IPS DF 4.7 (cell line): Measurements from ENCODE around the gene PIAS1.
"Not testable (repeated sequence)": the region's sequence is repeated elsewhere in the genome, so short reads cannot be mapped to it uniquely, and the experiment has no call there.

Experiments
- DNase-seq: peaks from one replicate; pipeline ENCODE4 v3.0.0-alpha.2; 2013; ENCODE audit warnings: low spot score; ENCODE audit errors: extremely low read depth

PIAS1 gene

DNA sequence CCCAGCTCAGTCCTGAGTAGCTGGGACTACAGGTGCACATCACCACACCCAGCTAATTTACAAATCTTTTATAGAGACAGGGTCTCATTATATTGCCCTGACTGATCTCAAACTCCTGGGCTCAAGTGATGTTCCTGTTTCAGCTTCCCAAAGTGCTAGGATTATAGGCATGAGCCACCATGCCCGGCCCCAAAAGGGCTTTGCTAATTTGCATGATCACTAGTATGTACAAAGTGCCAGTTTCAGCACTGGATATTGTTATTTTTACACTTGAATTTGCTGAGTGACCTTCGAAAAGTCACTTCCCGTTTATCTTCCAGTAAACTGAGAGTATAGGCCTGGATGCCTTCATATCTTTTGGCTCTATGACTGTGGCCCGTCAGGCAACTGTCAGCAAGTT lies 163.2 kb downstream of the PIAS1 start:
- DNase-seq, result no peak

DNA sequence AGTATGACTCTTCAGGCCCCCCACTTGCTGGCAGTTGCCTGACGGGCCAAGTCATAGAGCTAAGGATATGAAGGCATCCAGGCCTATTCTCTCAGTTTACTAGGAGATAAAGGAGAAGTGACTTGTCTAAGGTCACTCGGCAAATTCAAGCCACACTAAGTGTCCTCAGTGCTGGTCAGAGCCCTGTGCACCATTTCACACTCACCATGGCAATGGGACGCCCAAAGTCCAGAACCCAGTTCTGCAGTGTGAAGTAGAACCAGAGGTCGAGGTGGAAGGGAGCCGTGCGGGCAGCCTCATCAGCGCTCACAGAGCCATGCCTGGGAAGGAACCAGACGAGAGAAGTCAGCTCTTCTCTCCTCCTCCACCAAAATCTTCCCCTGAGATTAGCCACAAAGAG lies 164.2 kb downstream of the PIAS1 start:
- DNase-seq, result no peak

DNA sequence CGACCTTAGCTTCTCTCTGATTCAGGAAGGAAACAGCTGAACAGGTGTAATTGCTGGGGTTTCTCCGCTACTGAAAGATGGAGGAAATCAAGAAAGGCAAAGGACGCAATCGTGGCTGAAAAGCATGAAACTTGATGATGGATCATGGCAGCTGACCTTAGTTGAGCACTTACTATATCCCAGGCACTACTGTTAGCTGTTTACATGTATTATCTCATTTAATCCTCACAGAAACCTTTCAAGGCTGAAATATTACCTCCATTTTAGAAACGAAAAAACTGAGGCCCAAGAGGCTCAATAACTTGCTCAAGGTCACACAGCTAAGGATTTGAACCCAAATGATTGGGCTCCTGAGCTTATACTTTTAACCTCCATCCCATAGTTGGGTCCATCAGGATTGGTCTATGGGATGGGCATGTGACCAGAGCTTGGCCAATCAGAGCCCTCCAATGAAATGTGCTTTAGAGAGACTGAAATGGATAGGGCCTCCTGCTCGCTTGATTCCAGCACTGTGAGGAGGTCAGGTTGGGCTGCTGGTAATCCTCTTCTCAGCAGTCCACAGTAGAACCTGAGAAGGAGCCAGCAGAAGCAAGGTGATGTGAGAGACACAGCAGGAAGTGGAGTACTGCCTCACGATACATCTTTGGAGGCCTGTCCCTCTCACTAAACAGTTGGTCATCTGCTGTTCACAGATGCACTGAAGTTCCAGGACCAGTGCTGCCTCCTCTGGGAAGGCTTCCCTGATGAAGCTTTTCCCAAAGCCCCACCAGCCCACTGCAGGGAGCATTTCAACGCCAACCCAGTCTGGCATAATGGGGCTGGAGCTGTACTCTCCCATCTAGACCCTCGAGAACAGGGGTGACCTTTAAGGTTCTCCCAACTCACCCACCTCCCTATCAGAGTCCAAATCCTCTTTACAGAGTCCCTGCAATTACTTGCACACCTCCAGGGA lies 165.0 kb downstream of the PIAS1 start:
- no peak for DNase-seq

DNA sequence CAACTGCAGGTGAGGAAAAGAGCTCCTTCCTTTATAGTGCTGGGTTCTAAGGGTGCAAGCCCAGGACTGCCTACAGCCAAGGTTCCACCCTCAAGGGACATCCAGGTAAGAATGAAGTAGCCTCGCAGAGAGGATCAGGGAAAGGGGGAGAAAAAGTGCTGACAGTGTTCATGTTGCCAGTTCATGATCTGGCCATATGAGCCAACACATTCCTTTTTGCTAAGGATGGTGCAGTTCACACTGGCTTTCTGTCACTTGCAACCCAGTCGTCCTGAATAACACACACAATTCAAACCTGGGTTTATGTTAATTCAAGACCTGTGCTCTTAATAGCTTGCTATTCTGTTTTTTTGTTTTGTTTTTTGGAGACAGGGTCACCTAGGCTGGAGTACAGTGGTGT lies 166.4 kb downstream of the PIAS1 start:
- no peak for DNase-seq

DNA sequence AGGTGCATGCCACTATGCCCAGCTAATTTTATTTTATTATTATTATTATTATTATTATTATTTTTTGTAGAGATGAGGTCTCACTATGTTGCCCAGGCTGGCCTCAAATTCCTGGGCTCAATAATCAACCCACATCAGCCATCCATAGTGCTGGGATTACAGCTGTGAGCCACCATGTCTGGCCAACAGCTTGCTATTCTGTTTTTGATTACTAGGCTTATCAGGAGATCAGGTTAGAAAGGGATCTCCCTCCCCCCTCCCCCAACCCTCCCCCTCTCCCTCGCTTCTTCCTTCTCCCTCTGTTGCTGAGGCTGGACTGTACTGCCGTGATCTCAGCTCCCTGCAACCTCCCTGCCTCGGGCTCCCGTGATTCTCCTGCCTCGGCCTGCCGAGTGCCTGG lies 166.9 kb downstream of the PIAS1 start:
- DNase-seq, result no peak

DNA sequence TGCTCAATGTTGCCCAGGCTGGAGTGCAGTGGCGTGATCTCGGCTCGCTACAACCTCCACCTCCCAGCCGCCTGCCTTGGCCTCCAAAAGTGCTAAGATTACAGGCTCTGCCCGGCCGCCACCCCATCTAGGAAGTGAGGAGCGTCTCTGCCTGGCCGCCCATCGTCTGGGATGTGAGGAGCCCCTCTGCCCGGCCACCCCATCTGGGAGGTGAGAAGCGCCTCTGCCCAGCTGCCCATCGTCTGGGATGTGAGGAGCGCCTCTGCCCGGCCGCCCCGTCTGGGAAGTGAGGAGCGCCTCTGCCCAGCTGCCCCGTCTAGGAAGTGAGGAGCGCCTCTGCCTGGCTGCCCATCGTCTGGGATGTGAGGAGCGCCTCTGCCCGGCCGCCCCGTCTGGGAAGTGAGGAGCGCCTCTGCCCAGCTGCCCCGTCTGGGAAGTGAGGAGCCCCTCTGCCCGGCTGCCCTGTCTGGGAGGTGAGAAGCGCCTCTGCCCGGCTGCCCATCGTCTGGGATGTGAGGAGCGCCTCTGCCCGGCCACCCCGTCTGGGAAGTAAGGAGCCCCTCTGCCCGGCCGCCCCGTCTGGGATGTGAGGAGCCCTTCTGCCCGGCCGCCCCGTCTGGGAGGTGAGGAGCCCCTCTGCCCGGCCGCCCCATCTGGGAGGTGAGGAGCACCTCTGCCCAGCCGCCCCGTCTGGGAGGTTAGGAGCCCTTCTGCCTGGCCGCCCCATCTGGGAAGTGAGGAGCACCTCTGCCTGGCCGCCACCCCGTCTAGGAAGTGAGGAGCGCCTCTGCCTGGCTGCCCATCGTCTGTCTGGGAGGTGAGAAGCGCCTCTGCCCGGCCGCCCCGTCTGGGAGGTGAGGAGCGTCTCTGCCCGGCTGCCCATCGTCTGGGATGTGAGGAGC lies 167.7 kb downstream of the PIAS1 start:
- DNase-seq, result not testable (repeated sequence)

DNA sequence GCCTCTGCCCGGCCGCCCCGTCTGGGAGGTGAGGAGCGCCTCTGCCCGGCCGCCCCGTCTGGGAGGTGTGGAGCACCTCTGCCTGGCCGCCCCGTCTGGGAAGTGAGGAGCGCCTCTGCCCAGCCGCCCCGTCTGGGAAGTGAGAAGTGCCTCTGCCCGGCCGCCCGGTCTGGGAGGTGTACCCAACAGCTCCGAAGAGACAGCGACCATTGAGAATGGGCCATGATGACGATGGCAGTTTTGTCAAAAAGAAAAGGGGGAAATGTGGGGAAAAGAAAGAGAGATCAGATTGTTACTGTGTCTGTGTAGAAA lies 168.3 kb downstream of the PIAS1 start:
- DNase-seq, result not testable (repeated sequence)

DNA sequence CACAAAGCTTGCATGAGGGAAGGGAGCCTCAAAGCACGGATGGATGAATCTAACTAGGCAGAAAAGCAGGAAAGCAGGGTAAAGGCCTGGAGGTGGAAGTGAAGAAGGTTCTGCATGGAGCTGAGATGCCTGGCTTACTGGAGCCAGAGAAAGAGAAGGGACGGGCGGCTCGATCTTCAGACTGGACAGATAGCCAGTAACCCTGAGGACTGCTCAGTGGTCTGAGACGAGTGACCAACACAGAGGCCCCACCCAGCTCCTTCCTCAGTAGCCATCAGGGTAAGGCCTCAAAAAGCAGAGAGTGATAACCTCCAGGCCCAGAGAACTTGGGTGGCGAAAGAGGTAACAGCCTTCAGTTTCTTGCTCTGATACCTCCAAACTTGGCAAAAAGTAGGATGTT lies 169.1 kb downstream of the PIAS1 start:
- no peak for DNase-seq

DNA sequence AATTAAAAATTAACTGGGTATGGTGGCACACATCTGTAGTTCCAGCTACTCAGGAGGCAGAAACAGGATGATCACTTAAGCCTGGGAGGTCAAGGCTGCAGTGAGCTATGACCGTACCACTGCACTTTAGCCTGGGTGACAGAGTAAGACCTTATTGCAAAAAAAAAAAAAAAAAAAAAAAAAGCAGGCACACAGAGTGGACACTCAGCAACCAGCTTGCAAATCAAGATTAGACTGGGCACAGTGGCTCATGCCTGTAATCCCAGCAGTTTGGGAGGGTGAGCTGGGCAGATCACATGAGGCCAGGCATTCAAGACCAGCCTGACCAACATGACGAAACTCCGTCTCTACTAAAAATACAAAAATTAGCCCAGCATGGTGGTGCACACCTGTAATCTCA lies 170.0 kb downstream of the PIAS1 start:
- DNase-seq, result no peak

DNA sequence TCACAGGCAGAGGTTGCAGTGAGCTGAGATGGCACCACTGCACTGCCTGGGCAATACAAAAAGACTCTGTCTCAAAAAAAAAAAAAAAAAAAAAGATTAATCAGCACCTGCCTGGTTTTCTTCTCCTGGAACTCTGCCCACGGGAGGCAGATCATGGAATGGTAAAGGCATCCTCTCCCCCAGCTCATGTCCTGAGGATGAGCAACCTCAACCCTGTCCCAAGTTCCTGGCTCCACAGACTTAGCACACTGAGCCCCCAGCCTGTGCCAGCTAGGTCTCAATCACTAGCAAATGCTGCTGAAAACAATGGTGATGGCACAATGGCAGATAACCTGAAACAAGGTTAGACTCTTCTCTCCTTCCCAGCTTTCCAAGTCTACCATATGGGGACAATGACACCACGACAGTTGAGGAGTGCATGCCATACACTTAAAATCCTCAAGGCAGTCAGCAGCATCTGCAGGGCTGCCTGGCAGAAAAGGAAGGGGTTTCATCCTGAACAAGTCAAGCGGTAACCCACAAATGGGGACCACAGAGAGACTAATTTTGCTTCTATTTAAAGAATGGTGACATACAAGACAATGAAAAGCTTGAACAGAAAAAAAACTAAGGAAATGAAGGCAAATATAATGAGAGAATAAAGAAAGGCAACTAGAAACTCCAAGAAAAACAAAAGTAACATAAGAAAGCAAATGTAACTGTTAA lies 170.6 kb downstream of the PIAS1 start:
- no peak for DNase-seq

DNA sequence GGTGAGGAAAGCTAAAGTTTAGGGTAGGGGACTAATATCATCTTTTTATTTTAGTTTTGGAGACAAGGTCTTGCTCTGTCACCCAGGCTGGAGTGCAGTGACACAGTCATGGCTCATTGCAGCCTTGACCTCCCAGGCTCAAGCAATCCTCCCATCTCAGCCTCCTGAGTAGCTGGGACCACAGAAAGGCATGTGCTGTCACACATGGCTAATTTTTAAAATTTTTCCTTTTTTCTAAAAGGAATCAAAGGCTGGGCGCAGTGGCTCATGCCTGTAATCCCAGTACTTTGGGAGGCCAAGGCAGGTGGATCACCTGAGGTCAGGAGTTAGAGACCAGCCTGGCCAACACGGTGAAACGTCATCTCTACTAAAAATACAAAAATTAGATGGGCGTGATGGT lies 171.3 kb downstream of the PIAS1 start:
- not testable (repeated sequence) for DNase-seq

DNA sequence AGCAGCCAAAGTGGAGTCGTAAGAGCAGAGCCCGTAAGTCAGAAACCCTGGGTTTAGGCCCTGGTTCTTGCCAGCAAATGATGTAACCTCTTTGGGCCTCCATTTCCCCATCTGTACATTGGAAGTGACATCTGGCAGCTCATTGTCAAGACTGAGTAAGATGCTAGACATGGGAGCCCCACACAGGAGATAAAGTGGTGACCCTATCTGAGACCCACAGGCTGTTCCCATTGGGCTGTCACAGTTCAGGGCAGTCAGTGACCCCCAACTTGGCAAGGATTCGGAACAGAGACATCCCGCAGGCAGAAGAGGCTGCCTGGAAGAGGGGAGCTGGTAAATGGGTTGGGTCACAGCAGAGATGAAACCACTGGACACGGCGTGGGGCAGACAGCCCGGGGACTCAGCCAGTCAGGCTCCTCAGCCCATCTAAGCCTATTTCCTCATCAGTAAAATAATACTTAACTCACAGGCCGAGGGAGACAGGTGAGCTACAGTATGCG lies 173.6 kb downstream of the PIAS1 start:
- DNase-seq, result no peak

DNA sequence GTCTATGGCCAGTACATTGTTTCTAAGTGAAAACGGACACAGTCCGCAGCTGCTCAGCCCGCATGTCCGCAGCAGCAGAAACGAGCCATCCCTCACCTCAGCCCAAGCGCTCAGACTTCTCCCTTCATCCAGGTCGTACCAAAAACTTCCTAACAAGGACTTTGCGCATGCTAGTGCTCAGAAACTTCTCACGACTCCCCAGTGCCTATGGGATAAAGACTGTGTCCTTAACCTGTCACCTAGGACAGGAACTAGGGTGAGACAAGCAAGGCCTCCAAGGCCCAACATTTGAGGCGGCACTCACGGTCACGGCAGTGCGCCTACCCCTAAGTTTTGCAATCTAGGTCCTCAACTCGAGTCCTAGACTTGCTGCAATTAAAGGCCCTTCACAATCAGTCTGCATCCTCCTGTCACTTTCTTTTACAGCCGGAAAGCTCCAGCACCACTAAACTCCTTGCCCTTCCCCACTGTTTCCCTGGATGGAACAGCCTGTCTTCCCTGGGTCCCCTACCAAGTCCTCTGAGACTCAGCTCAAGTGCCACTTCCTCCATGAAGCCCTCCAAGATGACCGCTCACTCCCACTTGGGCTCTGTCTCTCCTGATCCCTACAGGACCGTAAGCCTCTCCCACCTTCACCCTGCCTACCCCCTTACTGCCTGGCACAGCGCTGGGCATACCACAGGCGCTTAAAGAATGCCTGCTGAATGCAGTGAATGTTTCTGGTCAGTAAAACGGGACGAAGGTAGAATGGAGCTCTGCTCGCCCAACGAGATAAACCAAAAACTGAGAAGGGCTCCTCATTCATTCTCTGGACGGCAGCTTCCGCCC lies 174.2 kb downstream of the PIAS1 start:
- no peak for DNase-seq

DNA sequence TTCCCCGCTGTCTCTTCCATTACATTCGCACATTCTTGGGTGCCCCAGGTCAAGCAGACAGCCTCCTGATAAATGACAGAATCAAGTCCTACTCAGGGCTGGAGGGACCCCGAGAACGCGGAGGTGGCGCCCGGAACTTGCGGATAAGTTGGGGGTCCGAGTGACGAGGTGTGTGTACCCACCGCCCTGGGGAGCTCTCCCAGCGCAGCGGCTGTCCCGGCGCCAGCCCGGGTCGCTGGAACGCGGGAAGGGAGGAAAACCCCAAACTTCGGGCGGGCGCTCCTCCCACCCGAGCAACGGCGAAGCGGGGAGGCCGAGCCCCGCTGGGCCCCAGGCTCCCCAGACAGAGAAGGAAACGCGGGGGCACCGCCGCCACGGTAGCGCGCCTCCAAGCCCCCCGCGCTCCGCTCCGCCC lies 174.9 kb downstream of the PIAS1 start:
- DNase-seq, result no peak

DNA sequence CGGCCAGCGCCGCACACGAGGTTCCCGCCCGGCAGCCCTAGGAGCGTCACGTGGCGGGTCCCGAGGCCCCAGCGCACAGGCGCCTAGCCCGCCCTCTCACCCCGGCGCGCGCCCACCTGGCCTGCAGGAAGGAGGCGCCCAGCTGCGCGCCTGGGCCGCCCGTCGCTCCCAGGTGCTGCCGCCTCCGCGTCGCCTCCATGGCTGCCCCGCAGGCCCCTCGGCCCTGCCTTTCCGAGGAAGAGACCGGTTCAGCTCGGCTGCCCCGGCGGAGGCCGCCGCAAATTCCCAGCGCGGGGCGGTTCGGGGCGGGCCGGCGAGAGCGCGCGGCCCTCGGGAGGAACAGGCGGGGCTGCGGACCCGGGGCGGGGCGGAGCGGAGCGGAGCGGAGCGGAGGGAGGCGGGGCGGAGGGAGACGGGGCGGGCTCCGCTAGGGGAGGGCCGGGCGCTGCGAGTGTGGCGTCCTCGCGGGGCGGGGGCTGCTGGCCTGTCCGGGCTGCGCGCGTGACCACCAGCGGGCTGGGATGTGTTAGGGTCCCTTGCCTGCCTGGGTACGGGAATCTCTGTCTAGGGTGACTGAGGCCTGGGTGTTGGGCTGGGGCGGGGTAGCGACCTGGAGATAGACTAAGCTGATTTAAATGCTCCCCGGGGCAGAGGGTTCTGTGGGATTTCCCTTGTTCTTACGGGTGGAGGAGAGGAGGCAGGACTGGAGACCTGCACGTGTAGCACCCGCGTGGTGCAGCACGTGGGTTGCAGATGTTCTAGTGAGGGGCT lies 175.5 kb downstream of the PIAS1 start, which contains the start of gene CLN6:
Gene CLN6, minus strand, starts transcription at position 343 of the 771 bp plus-strand sequence. Its CDS starts 144 bp downstream, at position 199.
- no peak for DNase-seq

DNA sequence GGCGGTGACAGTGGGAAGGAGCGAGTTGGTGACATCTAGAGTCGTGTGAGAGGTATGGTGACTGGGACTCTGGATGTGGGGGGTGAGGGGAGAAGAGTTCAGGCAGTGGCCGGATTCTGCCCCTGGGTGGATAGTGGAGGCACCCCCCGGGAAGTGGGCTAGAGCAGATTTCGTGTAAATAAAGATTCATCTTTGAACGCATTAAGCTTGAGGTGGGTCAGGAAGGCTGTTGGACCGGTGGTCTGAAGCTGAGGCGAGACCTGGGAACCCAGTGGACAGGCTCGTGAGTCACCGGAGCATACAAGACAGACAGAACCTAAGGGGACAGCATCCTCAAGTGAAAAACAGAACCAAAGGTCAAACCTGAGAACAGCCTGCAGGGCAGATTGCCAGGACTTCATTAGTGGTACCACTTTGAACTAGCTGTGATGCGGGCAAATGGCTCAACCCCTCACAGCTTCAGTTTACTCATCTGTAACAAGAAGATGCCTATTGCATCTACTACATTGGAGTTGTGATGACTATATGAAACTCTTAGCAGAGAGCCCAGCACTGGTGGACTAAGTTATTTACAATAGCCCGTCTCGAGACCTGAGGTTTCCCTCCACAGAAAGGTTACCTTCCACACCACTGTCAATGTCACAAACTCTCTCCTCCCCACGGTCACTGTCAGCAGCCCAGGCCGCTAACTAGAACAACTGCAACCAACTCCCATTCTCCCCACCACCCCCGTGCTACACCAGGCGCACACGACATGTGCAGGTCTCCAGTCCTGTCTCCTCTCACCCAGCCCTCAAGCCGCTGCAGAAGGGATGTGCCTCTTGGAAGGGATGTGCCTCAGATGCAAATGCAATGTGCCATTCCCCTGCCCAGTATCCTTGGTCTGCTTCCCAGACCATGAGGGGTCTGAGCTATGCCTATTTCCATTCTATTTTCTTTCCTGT lies 176.3 kb downstream of the PIAS1 start:
- no peak for DNase-seq

DNA sequence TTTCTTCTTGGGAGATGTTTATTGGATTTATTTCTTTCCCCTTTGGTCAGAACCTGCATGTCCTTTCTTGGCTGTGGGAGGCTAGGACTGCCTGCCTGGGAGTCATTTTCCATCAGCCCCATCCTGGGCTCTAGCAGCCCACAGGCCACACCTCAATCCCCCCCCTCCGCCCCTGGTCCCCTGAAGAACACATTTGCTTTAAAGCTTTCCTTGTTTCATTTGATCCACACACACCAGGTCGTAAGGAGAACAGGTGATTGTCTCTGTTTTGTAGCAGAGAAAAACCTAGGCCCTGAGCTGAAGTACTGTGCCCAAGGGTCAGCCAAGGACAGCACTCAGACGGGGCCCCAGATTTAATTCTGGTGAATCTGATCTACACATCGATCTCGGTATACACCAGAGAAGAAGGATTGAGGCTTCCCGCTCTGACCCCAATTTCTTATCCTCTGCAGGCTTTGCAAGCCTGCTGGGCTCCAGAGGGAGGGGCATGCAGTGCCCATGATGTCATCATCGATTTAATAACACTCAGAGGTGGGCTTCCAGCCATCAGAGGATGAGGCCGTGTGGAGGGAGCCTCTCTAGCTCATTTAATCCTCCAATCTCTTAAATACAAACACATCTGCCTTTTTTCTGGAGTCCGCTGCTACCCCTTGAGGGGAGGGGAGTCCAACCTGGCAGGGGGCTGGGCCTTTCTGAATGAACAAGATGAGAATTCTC lies 177.1 kb downstream of the PIAS1 start:
- no peak for DNase-seq

DNA sequence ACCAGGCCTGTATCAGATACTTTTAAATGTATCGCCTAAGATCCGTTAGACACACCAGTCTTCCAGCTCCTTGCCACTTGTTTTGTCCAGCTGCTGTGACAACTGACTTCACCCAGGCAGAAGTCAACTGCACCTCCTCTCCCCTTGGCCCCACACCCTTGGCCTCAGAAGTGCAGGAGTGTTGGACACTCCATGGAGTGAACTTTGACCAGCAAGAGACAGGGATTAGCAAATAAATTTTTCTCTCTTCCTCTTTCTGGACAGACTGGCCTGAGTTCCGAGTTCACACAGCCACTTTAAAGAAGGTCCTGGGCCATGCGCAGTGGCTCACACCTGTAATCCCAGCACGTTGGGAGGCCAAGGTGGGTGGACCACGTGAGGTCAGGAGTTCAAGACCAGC lies 178.3 kb downstream of the PIAS1 start:
- DNase-seq, result no peak
